Keratinocyte (primary cell): ENCODE results near the gene BTG4. TPM values are rescaled to one million over a fixed set of nuclear protein-coding genes. Genes with fewer than 3 reads are reported as not detected.

ENCODE experiments used
- DNase-seq: peaks from one replicate; pipeline ENCODE4 v3.0.0-alpha.2; 2011; ENCODE audit warnings: low read depth, missing footprints, low spot score
- FAIRE-seq: peaks from 2 replicates; lab custom pipeline; 2011; peaks lifted over from hg19 to GRCh38; lab: Jason Lieb, UNC
- H2AFZ ChIP-seq: 2 replicates; pipeline ENCODE4 v1.6.0; 2012; ENCODE audit warnings: low read length, control low read depth, inconsistent platforms; ENCODE audit not compliant: control insufficient read depth
- H3K27ac ChIP-seq: 2 replicates; pipeline ENCODE4 v1.5.1; 2011; ENCODE audit warnings: low read length; ENCODE audit not compliant: control insufficient read depth, insufficient read depth
- H3K27me3 ChIP-seq: 3 replicates; pipeline ENCODE4 v1.6.0; 2011; ENCODE audit warnings: low read length; ENCODE audit not compliant: control insufficient read depth, insufficient read depth; ENCODE audit errors: extremely low read depth
- H3K36me3 ChIP-seq, 2 experiments: 2 replicates in 1 of 2; 3 replicates in 1 of 2; pipeline ENCODE4 v1.5.1; 2011; ENCODE audit warnings: low read length in 2 of 2, mild to moderate bottlenecking in 1 of 2; ENCODE audit not compliant: control insufficient read depth in 2 of 2, insufficient read depth in 2 of 2; ENCODE audit errors: extremely low read depth in 1 of 2
- H3K4me1 ChIP-seq: 3 replicates; pipeline ENCODE4 v1.5.1; 2011; ENCODE audit warnings: low read length; ENCODE audit not compliant: control insufficient read depth, insufficient read depth; ENCODE audit errors: extremely low read depth
- H3K4me2 ChIP-seq: 3 replicates; pipeline ENCODE4 v1.6.0; 2011; ENCODE audit warnings: low read depth, low read length; ENCODE audit not compliant: control insufficient read depth, insufficient read depth; ENCODE audit errors: extremely low read depth
- H3K4me3 ChIP-seq, 3 experiments: fragments of 200-600 bp in 1 of 3; sonication (generic) in 1 of 3; 2 replicates in 2 of 3; 3 replicates in 1 of 3; pipeline ENCODE4 v1.5.1; 2011 to 2016; ENCODE audit warnings: low read length in 3 of 3, mild to moderate bottlenecking in 3 of 3, control low read depth in 2 of 3, inconsistent platforms in 1 of 3, low read depth in 1 of 3, mixed read lengths in 1 of 3, mixed run types in 1 of 3, moderate library complexity in 1 of 3; ENCODE audit not compliant: control insufficient read depth in 2 of 3, insufficient read depth in 2 of 3; ENCODE audit errors: extremely low read depth in 1 of 3
- H3K79me2 ChIP-seq: 2 replicates; pipeline ENCODE4 v1.6.0; 2012; ENCODE audit warnings: low read length; ENCODE audit not compliant: control insufficient read depth, insufficient read depth
- H3K9ac ChIP-seq: 3 replicates; pipeline ENCODE4 v1.6.0; 2011; ENCODE audit warnings: low read length; ENCODE audit not compliant: control insufficient read depth, insufficient read depth; ENCODE audit errors: extremely low read depth
- H3K9me1 ChIP-seq: 3 replicates; pipeline ENCODE4 v1.6.0; 2011; ENCODE audit warnings: low read length; ENCODE audit not compliant: control insufficient read depth, insufficient read depth; ENCODE audit errors: extremely low read depth
- H3K9me3 ChIP-seq: 2 replicates; pipeline ENCODE4 v1.5.1; 2012; ENCODE audit warnings: low read depth, low read length; ENCODE audit not compliant: control insufficient read depth
- H4K20me1 ChIP-seq: 3 replicates; pipeline ENCODE4 v1.6.0; 2011; ENCODE audit warnings: low read length; ENCODE audit not compliant: control insufficient read depth, insufficient read depth; ENCODE audit errors: extremely low read depth
- EZH2 ChIP-seq: IDR thresholded peaks from one replicate; pipeline ENCODE4 v1.6.1; 2012; ENCODE audit warnings: inconsistent platforms, mild to moderate bottlenecking, low read length, moderate library complexity
- dilution Hi-C: fragments of 300-500 bp; cut with MboI; formaldehyde crosslinking; loops from one replicate; pipeline ENCODE4 v1.7.0; 2020; ENCODE audit warnings: low sequenced_read_pairs; ENCODE audit not compliant: extremely low pct_ligation_motif_present
- polyA plus RNA-seq, 5 experiments: library from polyadenylated mRNA; depleted of rRNA in 3 of 5; stranded (reverse) in 3 of 5; stranded (forward) in 1 of 5; unstranded in 1 of 5; fragments of >200 nt; gene quantifications; 1 replicate in 1 of 5; 2 replicates in 3 of 5; 3 replicates in 1 of 5; pipeline versions ENCODE4 v1.2.1 to v1.2.3, GENCODE V29; 2011 to 2012; ENCODE audit warnings: missing spikeins in 2 of 5, low read depth in 1 of 5, low replicate concordance in 1 of 5
- TF ChIP-seq, protein P1 (sequence below), 3 experiments: IDR thresholded peaks in 1 of 3; conservative IDR thresholded peaks in 1 of 3; optimal IDR thresholded peaks in 1 of 3; 2 replicates in 2 of 3; 3 replicates in 1 of 3; pipeline versions ENCODE3 to v1.5.1; 2011; ENCODE audit warnings: low read length in 3 of 3, mild to moderate bottlenecking in 3 of 3, moderate library complexity in 2 of 3, control low read depth in 1 of 3, inconsistent platforms in 1 of 3; ENCODE audit not compliant: insufficient read depth in 2 of 3; ENCODE audit errors: extremely low read depth in 1 of 3

The BTG4 gene
- polyA plus RNA-seq, 1 donor (not counting 4 experiments of a cell fraction or from before 2014, with no cell fraction given): 0.12 TPM

DNA sequence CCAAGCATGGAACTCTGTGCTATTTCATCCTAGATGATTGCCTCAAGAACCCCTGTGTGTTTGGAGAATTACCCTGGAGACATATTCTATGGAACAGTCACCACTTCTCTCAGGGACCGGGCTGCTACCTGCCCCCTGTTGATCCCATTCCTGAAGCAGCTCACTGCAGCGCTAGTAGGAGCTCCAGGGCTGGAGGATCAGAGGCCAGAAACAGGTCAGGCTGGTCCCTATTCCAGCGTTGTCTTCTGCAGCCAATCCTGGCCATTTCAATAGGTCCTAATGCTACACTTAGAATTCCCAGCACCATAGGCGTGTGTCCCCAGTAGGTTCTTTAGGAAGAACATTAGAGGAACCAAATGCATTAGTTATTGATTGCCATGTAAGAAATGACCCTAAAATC, 48.9 kb downstream of the BTG4 start:
- dilution Hi-C loops: no loop called here
- H3K27ac ChIP-seq: no peak overlapping the region
- no peak for FAIRE-seq
- no peaks in the 10 kb centered on the region for H3K9me1 ChIP-seq
- H3K4me1 ChIP-seq: peaks cover 8% of the 10 kb centered on the region
- H3K4me2 ChIP-seq: no peak overlapping the region
- H3K9ac ChIP-seq: no peak overlapping the region
- no peaks in the 10 kb centered on the region for H4K20me1 ChIP-seq
- no peaks in the 10 kb centered on the region for H3K9me3 ChIP-seq
- H3K79me2 ChIP-seq: no peaks in the 10 kb centered on the region
- TF ChIP-seq, protein P1, sequence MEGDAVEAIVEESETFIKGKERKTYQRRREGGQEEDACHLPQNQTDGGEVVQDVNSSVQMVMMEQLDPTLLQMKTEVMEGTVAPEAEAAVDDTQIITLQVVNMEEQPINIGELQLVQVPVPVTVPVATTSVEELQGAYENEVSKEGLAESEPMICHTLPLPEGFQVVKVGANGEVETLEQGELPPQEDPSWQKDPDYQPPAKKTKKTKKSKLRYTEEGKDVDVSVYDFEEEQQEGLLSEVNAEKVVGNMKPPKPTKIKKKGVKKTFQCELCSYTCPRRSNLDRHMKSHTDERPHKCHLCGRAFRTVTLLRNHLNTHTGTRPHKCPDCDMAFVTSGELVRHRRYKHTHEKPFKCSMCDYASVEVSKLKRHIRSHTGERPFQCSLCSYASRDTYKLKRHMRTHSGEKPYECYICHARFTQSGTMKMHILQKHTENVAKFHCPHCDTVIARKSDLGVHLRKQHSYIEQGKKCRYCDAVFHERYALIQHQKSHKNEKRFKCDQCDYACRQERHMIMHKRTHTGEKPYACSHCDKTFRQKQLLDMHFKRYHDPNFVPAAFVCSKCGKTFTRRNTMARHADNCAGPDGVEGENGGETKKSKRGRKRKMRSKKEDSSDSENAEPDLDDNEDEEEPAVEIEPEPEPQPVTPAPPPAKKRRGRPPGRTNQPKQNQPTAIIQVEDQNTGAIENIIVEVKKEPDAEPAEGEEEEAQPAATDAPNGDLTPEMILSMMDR (optimal IDR thresholded peaks at IDR 0.05 in 1 of 3, IDR thresholded peaks at IDR 0.05 in 1 of 3, conservative IDR thresholded peaks at IDR 0.05 in 1 of 3; ENCODE audit: extremely low read depth in 1 of 3, insufficient read depth in 2 of 3, low read length in 3 of 3): no peak
- TF ChIP-seq EZH2: no peak
- no peak overlapping the region for H3K4me3 ChIP-seq
- H3K36me3 ChIP-seq: no peaks in the 10 kb centered on the region
- no peak overlapping the region for H2AFZ ChIP-seq
- no peak for DNase-seq
- H3K27me3 ChIP-seq: peaks cover 15% of the 10 kb centered on the region

DNA sequence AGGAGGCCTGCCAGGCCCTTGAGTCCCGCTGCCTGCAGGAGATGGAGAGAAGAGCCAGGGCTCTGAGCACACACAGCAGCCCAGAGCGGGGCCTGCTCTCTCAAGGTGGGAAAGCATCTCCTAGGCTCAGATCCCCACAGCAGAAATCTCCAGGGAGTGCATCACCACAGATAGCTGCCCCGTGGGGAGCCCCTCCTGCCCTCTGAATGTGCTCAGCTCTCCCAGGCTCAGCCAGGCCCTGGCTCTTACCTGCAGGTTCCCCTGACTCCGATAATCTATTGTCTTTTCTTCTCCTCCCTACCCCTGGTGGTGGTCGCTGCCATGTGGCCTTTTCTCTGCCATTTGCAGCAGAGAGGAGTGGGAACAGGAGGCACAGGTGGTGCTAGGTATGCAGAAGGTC, 49.9 kb downstream of the BTG4 start:
- no peak overlapping the region for H3K4me2 ChIP-seq
- dilution Hi-C loops: no loop called here

More for the DNA sequence above, 49.9 kb downstream of the BTG4 start:
- Histone ChIP-seq H3K4me3 (no peak overlapping the region), H3K4me1 (peaks cover 8% of the 10 kb centered on the region), H3K9me3 (no peaks in the 10 kb centered on the region), H2AFZ (no peak overlapping the region), H3K9me1 (no peaks in the 10 kb centered on the region), H3K9ac (no peak overlapping the region), H3K36me3 (no peaks in the 10 kb centered on the region), H4K20me1 (no peaks in the 10 kb centered on the region), H3K27me3 (peaks cover 15% of the 10 kb centered on the region), H3K79me2 (no peaks in the 10 kb centered on the region), H3K27ac (no peak overlapping the region)
- FAIRE-seq: no peak
- no peak for DNase-seq
- TF ChIP-seq EZH2: no peak
- TF ChIP-seq, protein P1 (optimal IDR thresholded peaks at IDR 0.05 in 1 of 3, IDR thresholded peaks at IDR 0.05 in 1 of 3, conservative IDR thresholded peaks at IDR 0.05 in 1 of 3; ENCODE audit: extremely low read depth in 1 of 3, insufficient read depth in 2 of 3, low read length in 3 of 3): no peak
